HG03558 (cell line): ENCODE data around the gene NCK2.
"Not testable (repeated sequence)": the region's sequence is repeated elsewhere in the genome, so short reads cannot be mapped to it uniquely, and the experiment has no call there.

Experiments used
- ATAC-seq: cut with Tn5 transposase; IDR thresholded peaks from one replicate; pipeline ENCODE4 v1.9.1; 2021; ENCODE audit warnings: moderate number of reproducible peaks; ENCODE audit not compliant: unreplicated experiment; ENCODE audit errors: extremely low read depth

Gene NCK2

DNA sequence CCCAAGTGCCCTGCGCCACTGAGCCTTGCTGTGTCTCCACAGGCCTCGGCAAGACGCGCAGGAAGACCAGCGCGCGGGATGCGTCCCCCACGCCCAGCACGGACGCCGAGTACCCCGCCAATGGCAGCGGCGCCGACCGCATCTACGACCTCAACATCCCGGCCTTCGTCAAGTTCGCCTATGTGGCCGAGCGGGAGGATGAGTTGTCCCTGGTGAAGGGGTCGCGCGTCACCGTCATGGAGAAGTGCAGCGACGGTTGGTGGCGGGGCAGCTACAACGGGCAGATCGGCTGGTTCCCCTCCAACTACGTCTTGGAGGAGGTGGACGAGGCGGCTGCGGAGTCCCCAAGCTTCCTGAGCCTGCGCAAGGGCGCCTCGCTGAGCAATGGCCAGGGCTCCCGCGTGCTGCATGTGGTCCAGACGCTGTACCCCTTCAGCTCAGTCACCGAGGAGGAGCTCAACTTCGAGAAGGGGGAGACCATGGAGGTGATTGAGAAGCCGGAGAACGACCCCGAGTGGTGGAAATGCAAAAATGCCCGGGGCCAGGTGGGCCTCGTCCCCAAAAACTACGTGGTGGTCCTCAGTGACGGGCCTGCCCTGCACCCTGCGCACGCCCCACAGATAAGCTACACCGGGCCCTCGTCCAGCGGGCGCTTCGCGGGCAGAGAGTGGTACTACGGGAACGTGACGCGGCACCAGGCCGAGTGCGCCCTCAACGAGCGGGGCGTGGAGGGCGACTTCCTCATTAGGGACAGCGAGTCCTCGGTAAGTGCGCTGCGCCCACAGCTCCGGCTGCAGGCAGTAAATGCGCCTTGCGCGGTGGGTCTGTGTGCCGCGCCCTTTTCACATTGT is 136.8 kb downstream of the NCK2 start:
- ATAC-seq: no peak

GRCh38 chr2:105882341-105882740 is 137.6 kb downstream of the NCK2 start:
- ATAC-seq: no peak

GRCh38 chr2:105882920-105883435 is 138.3 kb downstream of the NCK2 start:
- no peak for ATAC-seq

GRCh38 chr2:105883911-105884694 is 139.4 kb downstream of the NCK2 start:
- ATAC-seq: no peak

DNA sequence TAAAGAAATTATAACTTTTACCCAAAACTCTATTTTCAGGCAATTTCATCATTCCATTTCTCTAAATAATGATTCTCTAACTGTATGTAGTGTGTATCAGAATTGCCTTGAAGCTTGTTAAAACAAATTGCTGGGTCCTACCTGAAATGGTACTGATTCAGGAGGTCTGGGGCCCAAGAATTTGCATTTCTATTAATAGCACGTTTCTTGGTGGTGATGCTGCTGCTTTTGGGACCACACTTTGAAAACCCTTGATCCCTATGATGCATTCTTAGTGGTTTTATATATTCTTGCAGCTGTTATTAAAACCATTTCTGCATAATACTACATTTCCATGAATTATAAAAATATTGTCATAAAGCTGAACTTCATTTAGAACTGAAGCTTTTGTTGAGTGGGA is 140.7 kb downstream of the NCK2 start:
- ATAC-seq: no peak

GRCh38 chr2:105886029-105886454 is 141.3 kb downstream of the NCK2 start:
- ATAC-seq: no peak

DNA sequence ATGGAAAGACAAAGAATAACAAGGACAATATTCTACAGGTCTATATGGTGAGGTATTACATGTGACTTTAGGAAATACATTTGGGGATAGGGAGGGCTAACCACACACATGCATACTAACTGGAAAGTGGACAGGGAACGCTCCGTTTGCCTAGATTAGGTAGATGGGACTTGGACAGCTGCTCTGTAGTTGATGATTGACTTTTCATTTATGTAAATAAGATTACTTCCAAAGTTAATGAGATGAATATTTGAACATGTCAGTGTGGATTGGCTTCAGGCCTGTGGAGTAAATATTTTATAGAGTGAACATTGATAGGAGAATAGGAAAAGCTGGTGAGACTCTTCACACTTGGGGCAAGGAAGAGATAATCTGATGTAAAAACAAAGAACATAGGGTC is 142.0 kb downstream of the NCK2 start:
- no peak for ATAC-seq

GRCh38 chr2:105887256-105887655 is 142.5 kb downstream of the NCK2 start:
- no peak for ATAC-seq

DNA sequence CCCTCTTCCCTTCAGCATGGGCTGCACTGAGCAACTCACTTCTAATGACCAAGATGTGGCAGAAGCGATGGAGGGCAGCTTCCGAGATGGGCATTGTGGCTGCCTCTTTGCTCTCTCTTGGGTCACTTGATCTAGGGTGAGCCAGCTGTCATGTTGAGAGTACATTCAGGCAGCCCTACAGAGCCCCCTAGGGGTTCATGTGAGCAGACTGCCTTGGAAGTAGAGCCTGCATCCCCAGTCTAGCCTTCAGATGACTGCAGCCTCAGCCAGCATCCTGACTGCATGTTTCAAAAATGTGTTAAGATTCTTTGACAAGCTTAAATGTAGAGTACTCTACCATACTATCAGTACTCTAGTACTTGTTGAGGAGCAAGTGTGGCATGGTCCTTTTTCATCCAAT is 143.9 kb downstream of the NCK2 start:
- no peak for ATAC-seq

GRCh38 chr2:105889046-105889445 is 144.3 kb downstream of the NCK2 start:
- ATAC-seq: no peak

DNA sequence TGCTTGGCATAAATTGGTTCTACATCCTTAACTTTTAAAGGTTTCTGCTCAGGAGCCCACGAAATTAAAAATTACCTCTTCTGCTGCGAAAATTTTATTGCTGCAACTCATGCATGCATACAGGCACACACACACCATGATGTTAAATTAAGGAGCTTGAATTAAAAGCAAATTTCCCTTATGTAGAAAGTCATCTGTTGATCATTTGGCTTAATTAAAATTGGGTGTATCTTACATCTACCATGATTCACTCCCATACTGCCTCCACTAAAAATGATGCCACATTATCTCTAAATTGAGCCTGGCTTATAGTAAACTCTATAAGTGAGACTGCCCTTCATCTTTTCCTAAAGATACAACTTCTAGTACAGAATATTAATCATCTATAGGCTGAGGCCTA is 145.4 kb downstream of the NCK2 start:
- ATAC-seq: no peak

- ATAC-seq: no peak
Measured at GRCh38 chr2:105890856-105891255, 146.1 kb downstream of the NCK2 start.

DNA sequence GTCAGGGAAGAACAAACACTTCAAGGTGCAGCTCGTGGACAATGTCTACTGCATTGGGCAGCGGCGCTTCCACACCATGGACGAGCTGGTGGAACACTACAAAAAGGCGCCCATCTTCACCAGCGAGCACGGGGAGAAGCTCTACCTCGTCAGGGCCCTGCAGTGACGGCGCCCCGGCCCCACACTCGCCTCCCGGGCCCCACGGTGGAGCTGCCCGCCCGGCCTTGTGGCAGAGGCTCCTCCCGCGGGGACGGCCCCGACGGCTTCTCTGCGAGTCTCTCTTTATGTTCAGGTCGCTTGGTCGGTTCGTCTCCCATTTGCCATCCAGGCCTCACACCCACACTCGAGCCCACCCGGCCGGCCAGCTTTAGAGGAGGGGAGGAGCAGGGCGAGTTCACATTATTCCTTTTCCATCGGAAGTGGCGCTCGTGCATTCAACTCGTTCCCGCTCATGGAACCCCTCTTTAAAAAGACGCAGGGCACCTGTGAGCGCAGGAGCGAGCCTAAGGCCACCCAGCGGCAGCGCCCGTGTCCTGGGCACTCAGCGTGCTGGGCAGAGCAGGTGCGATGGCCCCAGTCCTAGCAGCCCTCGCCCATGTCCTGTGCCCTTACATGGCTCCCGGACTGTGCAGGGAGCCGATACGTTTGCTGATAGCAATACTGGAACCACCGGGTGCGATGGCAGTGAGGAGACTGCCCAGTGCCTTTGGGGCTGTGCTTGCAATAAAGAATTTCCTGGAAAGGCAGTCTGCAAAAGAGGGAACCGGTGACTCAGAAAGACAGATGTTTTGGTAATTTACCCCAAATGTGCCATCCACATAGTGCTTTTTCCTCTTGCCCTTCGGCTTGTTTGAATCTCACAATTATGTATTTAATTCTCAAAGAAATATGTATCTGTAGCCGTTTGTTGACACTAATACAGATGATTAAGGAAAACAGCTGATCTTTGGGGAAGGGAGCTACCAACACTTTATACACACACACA is 148.6 kb downstream of the NCK2 start:
- ATAC-seq: no peak

DNA sequence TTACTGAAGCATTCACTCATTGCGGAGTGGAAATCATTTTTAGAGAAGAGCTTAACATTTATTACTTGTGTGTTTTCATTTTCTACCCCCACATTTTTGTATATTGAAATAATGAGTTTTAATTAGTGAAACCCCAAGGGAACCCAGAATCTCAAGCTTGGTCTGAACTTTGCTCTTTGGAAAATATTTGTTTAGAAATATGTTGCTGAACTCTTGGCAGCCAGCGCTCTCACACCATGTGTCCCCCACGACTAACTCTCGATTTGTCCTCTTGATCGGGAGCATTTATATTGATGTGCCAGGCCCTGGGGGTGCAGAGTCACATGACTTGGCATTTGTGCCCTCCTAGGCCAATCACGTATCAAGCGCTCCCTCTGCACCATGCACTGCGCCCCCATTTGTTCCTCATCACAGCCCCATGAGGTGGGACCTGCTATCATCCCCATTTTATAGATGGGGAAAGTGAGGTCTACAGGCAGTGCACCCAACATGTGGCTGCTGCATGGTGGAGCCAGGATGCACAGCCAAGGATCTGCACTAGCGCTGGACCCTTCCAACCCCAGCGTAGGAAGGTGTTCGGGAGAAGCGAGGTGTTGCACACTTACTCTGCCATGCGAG is 149.7 kb downstream of the NCK2 start:
- no peak for ATAC-seq

DNA sequence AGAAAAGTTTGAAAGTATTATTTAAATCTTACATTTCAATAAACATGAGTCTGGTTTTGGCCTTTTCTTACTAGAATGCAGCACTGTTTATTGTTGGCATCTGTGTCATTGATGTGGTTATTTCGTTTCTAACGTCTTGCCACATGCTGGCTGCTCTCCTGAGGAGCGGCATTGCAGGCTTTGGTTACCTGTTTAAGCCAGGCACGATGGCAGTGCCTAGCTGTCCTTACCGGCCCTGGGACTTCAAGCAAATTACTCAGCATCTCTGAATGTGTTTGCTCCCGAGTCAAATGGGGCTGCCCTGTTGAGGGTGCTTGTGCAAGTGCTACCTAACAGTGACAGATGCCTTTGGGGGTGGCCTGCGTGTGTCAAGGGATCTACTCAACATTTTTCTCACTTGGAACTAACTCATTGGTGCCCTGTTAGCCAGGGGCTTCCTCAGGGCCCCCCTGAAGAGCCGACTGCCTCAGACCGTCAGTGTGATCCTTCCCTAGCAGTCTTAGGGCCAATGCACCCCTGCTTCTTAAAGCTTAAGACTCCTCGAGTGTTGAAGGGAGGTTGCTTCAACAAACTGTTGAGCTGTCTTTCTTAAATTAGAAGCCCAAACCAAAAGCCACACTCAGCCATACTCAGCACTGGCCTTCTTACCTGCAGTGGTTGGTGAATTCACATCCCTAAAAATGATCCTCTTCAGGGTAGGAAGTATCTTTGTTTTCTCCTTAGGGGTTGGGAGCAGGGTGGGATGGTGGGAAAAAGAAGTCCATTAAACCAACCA is 151.5 kb downstream of the NCK2 start:
- no peak for ATAC-seq

GRCh38 chr2:105896765-105897163 is 152.1 kb downstream of the NCK2 start:
- ATAC-seq: no peak

DNA sequence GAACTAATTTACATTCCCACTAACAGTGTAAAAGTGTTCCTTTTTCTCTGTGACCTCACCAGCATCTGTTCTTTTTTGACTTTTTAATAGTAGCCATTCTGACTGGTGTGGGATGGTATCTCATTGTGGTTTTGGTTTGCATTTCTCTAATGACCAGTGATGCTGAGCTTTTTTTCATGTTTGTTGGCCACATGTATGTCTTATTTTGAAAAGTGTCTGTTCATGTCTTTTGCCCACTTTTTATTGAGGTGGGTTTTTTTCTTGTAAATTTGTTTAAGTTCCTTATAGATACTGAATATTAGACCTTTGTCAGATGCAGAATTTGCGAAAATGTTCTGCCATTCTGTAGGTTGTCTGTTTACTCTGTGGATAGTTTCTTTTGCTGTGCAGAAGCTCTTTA is 153.0 kb downstream of the NCK2 start:
- not testable (repeated sequence) for ATAC-seq

- no peak for ATAC-seq
Measured at GRCh38 chr2:105903051-105903674, 158.5 kb downstream of the NCK2 start.
